ENCODE measurements around the gene RPS17.
"Not testable (repeated sequence)": the region's sequence is repeated elsewhere in the genome, so short reads cannot be mapped to it uniquely, and the experiment has no call there.

Gene RPS17

DNA sequence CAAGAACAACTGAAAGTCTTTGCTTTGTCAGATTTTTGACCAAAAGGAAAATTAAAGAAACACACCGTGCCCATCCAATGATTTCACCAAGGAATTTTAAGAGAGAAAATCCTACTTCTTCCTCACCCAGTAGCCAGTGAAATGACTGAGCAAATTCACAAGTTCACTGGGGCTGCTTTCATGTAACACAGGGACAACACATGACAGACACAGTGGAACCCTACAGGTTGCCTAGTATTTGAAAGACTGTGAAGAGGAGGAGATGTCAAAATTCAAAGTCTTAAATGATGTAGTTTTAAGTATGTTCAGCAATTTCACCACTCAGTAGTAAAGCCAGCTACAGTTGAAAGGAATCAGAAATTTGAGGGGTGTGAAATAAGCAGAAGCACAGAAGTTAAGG, 33.2 kb downstream of the RPS17 start:
- DNase-seq (ENCODE audit: low read depth): not testable (repeated sequence)

DNA sequence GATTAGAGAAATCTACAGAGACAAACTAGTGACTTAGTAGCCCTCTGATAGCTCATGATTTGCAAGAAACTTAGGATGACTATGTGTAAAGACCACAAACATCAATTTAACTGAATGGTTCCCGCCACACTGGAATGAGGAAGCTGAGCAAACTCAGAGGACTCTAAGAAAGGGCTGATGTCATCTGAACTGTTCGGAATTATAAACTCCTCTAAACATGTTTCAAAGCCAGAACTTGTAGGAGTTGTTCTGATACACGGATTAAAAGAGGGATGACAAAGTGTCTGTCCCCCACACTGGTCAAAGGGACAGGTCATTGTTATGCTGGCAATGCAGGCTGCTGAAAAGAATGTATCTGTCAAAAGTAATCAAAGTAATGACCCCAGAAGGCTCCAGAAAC, 34.4 kb downstream of the RPS17 start:
- not testable (repeated sequence) for DNase-seq (ENCODE audit: low read depth)

- DNase-seq (ENCODE audit: low read depth): not testable (repeated sequence)
These were observed 36.2 kb downstream of the RPS17 start for GRCh38 chr15:82504074-82504473.

DNA sequence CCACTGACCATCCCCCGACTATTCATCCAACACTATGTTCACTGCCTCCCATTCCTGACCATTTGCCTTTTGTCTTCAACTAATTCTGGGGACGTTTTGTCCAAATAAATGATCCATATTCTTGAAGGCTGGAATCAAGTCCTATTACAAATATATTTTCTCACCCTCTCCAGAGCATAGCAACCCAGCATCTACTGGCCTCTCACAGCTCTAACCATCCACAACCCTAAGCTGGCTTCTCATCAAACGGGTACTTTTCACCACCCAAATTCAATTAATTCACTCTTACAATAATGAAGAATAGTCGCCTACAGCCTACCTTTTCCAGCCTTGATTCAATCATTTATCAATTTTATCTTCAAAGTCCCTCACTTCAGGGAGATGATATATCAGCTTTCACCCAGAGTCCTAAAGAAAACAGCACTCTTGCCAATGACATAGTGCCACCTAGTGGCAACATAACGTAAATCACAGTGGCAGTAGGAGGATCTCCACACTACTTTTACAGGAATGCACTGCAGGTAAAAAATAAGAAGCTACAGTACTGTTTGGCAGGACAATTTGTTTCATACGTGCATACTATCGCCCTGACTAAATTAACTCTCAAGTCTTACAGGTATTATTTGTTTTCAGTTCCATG, 37.4 kb downstream of the RPS17 start:
- not testable (repeated sequence) for DNase-seq (ENCODE audit: low read depth)

DNA sequence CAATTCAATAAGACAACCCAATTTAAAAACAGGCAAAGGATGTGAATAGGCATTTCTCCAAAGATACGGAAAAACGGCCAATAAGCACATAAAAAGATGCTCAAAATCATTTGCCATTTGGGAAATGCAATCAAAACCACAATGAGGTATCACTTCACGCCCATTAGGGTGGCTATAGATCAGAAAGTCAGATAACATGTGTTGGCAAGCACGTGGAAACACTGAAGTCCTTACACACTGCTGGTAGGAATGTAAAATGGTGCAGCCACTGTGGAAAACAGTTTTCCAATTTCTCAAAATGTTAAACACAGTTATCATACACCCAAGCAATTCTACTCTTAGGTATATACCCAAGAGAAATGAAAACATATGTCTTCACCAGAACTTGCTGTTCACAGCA, 39.5 kb downstream of the RPS17 start:
- not testable (repeated sequence) for DNase-seq (ENCODE audit: low read depth)

- not testable (repeated sequence) for DNase-seq (ENCODE audit: low read depth)
These were observed 42.3 kb downstream of the RPS17 start for GRCh38 chr15:82497978-82498377.

DNA sequence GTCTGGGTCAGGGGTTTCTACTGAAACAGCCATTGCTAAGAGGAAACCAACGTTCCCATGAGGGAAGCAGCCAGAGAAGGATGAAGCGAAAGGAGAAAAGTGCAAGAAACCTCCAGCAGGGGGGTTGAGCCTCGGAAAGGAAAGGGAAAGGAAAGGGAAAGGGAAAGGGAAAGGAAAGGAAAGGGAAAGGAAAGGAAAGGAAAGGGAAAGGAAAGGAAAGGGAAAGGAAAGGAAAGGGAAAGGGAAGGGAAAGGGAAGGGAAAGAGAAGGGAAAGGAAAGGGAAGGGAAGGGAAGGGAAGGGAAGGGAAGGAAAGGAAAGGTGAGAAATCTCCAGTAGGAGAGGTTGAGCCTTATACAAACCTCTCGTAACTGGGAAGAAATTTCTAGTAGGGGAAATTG, 52.0 kb downstream of the RPS17 start:
- not testable (repeated sequence) for DNase-seq (ENCODE audit: low read depth)

DNA sequence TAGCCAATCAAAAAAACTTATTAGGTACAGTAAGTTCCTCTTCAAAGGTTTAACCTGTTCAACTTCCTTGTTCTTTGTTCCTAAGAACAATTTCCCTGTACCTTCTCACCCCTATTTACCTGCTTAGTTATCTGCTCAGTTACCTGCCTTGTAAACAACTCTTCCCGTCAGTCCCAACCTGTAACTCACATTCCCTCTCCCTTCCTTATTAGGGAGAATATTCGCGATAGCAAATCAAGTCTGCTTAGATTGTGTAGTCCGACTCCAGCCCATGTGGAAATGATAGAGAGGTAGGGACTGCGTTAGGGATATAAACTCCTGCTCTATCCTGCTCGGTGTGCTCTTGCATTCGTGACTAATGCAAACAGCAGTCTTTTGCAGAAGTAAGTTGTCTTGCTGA, 53.2 kb downstream of the RPS17 start:
- not testable (repeated sequence) for DNase-seq (ENCODE audit: low read depth)
